DOHH2 (cell line): ENCODE measurements around the gene EIF3K.
A peak's percentile ranks its signal among the peaks of the same experiment; 100 is the strongest.

Source experiments
- H3F3A ChIP-seq: fragments of 200-600 bp; sonication (generic), shearing (Covaris generic); 2 replicates; pipeline ENCODE4 v1.6.0; 2016; ENCODE audit warnings: antibody characterized with exemption, mild to moderate bottlenecking; ENCODE audit not compliant: control insufficient read depth, insufficient read depth
- H3K27ac ChIP-seq: fragments of 200-600 bp; sonication (generic); 2 replicates; pipeline ENCODE4 v1.5.1; 2014; ENCODE audit warnings: low read depth, mild to moderate bottlenecking, low read length, moderate library complexity
- H3K27me3 ChIP-seq: fragments of 200-600 bp; sonication (generic); 2 replicates; pipeline ENCODE4 v1.6.1; 2014; ENCODE audit warnings: mild to moderate bottlenecking, low read length, mixed read lengths; ENCODE audit not compliant: control insufficient read depth
- H3K36me3 ChIP-seq: fragments of 200-600 bp; sonication (generic); 2 replicates; pipeline ENCODE4 v1.6.1; 2014; ENCODE audit warnings: mild to moderate bottlenecking, low read length, moderate library complexity, mixed read lengths; ENCODE audit not compliant: control insufficient read depth
- H3K4me1 ChIP-seq: fragments of 200-600 bp; sonication (generic); 2 replicates; pipeline ENCODE4 v1.6.1; 2014; ENCODE audit warnings: mild to moderate bottlenecking, low read length, mixed read lengths; ENCODE audit not compliant: control insufficient read depth
- H3K4me2 ChIP-seq: fragments of 200-600 bp; sonication (generic); 2 replicates; pipeline ENCODE4 v1.6.0; 2014; ENCODE audit warnings: mild to moderate bottlenecking, low read length, moderate library complexity
- H3K4me3 ChIP-seq: fragments of 200-600 bp; sonication (generic); 2 replicates; pipeline ENCODE4 v1.5.1; 2014; ENCODE audit warnings: mild to moderate bottlenecking, low read length, mixed read lengths
- H3K79me2 ChIP-seq: fragments of 200-600 bp; sonication (generic); 2 replicates; pipeline ENCODE4 v1.6.1; 2014; ENCODE audit warnings: mild to moderate bottlenecking, low read length, mixed read lengths; ENCODE audit not compliant: control insufficient read depth
- H3K9me2 ChIP-seq: fragments of 200-600 bp; sonication (generic); replicated peaks from 2 replicates; pipeline ENCODE4 v1.6.1; 2014; ENCODE audit warnings: mild to moderate bottlenecking, low read length, mixed read lengths; ENCODE audit not compliant: control insufficient read depth
- H3K9me3 ChIP-seq: fragments of 200-600 bp; sonication (generic); 2 replicates; pipeline ENCODE4 v1.6.1; 2014; ENCODE audit warnings: antibody characterized with exemption, low read length, mixed read lengths; ENCODE audit not compliant: control insufficient read depth, insufficient read depth
- H4K20me1 ChIP-seq: fragments of 200-600 bp; sonication (generic); 2 replicates; pipeline ENCODE4 v1.6.0; 2014; ENCODE audit warnings: low read depth, mild to moderate bottlenecking, antibody characterized with exemption, low read length, moderate library complexity; ENCODE audit not compliant: control insufficient read depth, insufficient read depth
- CTCF ChIP-seq: fragments of 200-600 bp; sonication (generic); IDR thresholded peaks from one replicate; pipeline ENCODE4 v1.5.1; 2014; ENCODE audit warnings: antibody characterized with exemption, mild to moderate bottlenecking, low read depth, low read length; ENCODE audit not compliant: poor library complexity, severe bottlenecking
- EZH2phosphoT487 ChIP-seq: fragments of 200-600 bp; sonication (generic); IDR thresholded peaks from 2 replicates; pipeline ENCODE4 v1.6.1; 2017; ENCODE audit warnings: borderline replicate concordance, mild to moderate bottlenecking, antibody characterized with exemption, low read length, moderate library complexity, mixed read lengths

Gene EIF3K

DNA sequence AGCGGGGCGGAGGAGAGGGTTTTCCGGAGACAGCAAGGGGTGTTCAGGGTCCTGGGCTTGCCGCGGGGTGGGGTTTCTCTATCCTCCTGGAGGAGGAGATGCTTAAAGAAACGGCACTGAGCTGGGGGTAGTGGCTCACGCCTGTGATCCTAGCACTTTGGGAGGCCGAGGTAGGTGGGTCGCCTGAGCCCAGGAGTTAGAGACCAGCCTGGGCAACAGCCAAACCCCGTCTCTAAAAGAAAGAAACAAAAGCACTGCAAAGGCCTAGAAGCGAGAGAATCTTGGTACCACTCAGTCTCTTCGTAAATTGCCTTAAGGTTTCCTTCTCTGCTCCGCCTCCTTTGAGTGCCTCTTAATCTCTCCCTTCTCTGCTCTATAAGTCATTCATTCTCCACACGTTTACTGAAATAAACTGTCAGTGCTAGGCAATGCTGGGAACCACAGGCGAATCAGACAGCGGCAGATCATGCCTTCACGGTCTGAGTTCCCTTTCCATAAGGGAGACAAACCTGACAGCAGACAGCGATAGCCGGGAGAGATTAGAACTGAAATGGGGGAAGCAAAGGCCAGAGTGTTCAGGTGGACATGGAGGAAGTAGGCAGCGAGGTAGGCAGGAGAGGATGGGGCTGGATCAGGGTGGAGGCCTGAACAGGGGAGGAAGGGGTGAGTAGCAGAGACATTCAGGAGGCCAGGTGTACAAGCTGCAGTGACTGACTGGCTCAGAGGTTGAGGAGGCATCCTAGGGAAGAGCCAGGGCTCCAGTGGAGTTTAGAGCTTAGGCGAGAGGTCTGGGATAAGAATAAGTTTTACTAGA lies 580 bp downstream of the EIF3K start:
- Histone ChIP-seq H3K4me2 (peak overlapping the region; percentile 98), H3K9me2 (no peaks in the 10 kb centered on the region), H3K9me3 (no peaks in the 10 kb centered on the region), H3K27me3 (no peaks in the 10 kb centered on the region), H3K4me1 (peaks cover 40% of the 10 kb centered on the region), H3K27ac (peak overlapping the region; percentile 44), H3K36me3 (peaks cover 66% of the 10 kb centered on the region), H4K20me1 (peaks cover 8% of the 10 kb centered on the region; the same call in 1 of the 2 replicates), H3F3A (peaks cover 8% of the 10 kb centered on the region), H3K4me3 (peak overlapping the region; percentile 90), H3K79me2 (peaks cover 61% of the 10 kb centered on the region)
- TF ChIP-seq CTCF (no peak), EZH2phosphoT487 (no peak)

DNA sequence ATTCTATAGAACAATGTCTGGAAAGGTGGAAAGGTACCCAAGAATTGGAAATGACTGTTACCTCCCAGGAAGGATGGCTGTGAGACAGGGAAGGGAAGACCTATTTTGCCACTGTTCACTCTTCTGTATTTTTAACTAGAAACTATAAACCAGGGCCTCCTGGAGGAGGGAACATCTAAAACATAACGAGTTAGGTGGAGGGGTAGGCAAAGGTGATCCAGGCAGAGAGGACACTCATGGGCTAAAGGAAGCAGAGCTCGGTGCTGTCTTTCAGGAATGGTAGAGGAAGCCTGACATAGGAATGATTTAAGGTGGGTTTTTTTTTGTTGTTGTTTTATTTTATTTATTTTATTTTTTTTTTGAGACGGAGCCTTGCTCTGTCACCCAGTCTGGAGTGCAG lies 5.8 kb downstream of the EIF3K start:
- Histone ChIP-seq H4K20me1 (peaks cover 5% of the 10 kb centered on the region; the same call in 1 of the 2 replicates), H3F3A (peaks cover 2% of the 10 kb centered on the region; the same call in 1 of the 2 replicates), H3K36me3 (peaks cover 85% of the 10 kb centered on the region), H3K4me1 (peaks cover 7% of the 10 kb centered on the region), H3K9me3 (no peaks in the 10 kb centered on the region), H3K27me3 (no peaks in the 10 kb centered on the region), H3K4me3 (no peak overlapping the region), H3K4me2 (no peak overlapping the region), H3K79me2 (peaks cover 29% of the 10 kb centered on the region), H3K9me2 (no peaks in the 10 kb centered on the region), H3K27ac (no peak overlapping the region)
- TF ChIP-seq EZH2phosphoT487 (no peak), CTCF (no peak)

GRCh38 chr19:38626401-38626800 lies 7.4 kb downstream of the EIF3K start:
- Histone ChIP-seq H3K4me2 (no peak overlapping the region), H3K9me3 (no peaks in the 10 kb centered on the region), H3K9me2 (no peaks in the 10 kb centered on the region), H3K36me3 (peaks cover 76% of the 10 kb centered on the region), H3K4me1 (no peaks in the 10 kb centered on the region), H3K27ac (no peak overlapping the region), H3F3A (peaks cover 2% of the 10 kb centered on the region; the same call in 1 of the 2 replicates), H4K20me1 (no peaks in the 10 kb centered on the region), H3K27me3 (no peaks in the 10 kb centered on the region), H3K4me3 (no peak overlapping the region), H3K79me2 (peaks cover 14% of the 10 kb centered on the region)
- no peak for TF ChIP-seq EZH2phosphoT487
- no peak for TF ChIP-seq CTCF
